HepG2 (cell line): Measurements from ENCODE around the gene CLIC1. TPM values are rescaled to one million over a fixed set of nuclear protein-coding genes. Genes with fewer than 3 reads are reported as not detected.
A peak's percentile ranks its signal among the peaks of the same experiment; 100 is the strongest.

Source experiments
- CREM ChIP-seq, 2 experiments: sonication (generic) in 1 of 2; formaldehyde crosslinking in 1 of 2; IDR thresholded peaks; 2 replicates each; pipeline versions ENCODE4 v1.4.0 to v1.6.1; 2016 to 2020; ENCODE audit warnings: antibody characterized with exemption in 1 of 2, mild to moderate bottlenecking in 1 of 2, missing genetic modification reagents in 1 of 2
- FOSL1 ChIP-seq: sonication (generic); formaldehyde crosslinking; IDR thresholded peaks from 2 replicates; pipeline ENCODE4 v1.9.0; 2021; ENCODE audit warnings: missing genetic modification reagents, borderline replicate concordance
- FOXP4 ChIP-seq: sonication (generic); formaldehyde crosslinking; IDR thresholded peaks from 2 replicates; pipeline ENCODE4 v1.4.0; 2020; ENCODE audit warnings: missing genetic modification reagents
- MTF2 ChIP-seq: sonication (generic); formaldehyde crosslinking; IDR thresholded peaks from 2 replicates; pipeline ENCODE4 v1.5.0; 2020; ENCODE audit warnings: missing genetic modification reagents, borderline replicate concordance
- NBN ChIP-seq: fragments of 450-650 bp; conservative IDR thresholded peaks from 2 replicates; pipeline ENCODE4 v1.6.1; 2017
- NCOA5 ChIP-seq: sonication (generic); formaldehyde crosslinking; IDR thresholded peaks from 2 replicates; pipeline ENCODE4 v1.4.0; 2020; ENCODE audit warnings: missing genetic modification reagents
- RFX3 ChIP-seq: IDR thresholded peaks from 2 replicates; pipeline ENCODE4 v1.6.1; 2016; ENCODE audit warnings: missing biosample characterization, missing genetic modification reagents
- YEATS4 ChIP-seq: sonication (generic); formaldehyde crosslinking; IDR thresholded peaks from 2 replicates; pipeline ENCODE4 v1.4.0; 2020; ENCODE audit warnings: missing genetic modification reagents, borderline replicate concordance
- ZBTB46 ChIP-seq: sonication (generic); formaldehyde crosslinking; IDR thresholded peaks from 2 replicates; pipeline ENCODE4 v1.4.0; 2020; ENCODE audit warnings: mild to moderate bottlenecking, missing genetic modification reagents, borderline replicate concordance
- ZNF792 ChIP-seq: IDR thresholded peaks from 2 replicates; pipeline ENCODE4 v1.6.1; 2016
- ZNF878 ChIP-seq: sonication (generic); formaldehyde crosslinking; IDR thresholded peaks from 2 replicates; pipeline ENCODE4 v1.8.1; 2023; ENCODE audit warnings: mild to moderate bottlenecking, missing genetic modification reagents, moderate library complexity
- polyA plus RNA-seq, 8 experiments: library from polyadenylated mRNA; depleted of rRNA in 3 of 8; stranded (reverse) in 7 of 8; unstranded in 1 of 8; fragments of >200 nt; fragmentation: Illumina TruSeq in 4 of 8; extraction: Trizol in 4 of 8; gene quantifications; 2 replicates each; pipeline versions ENCODE4 v1.2.1 to v1.2.3, GENCODE V29; 2011 to 2016; ENCODE audit warnings: low read depth in 4 of 8, missing spikeins in 1 of 8, mixed read lengths in 1 of 8; ENCODE audit not compliant: insufficient read depth in 1 of 8
- total RNA-seq, 5 experiments: library from RNA; depleted of rRNA; stranded (reverse); fragments of >200 nt; fragmentation: Illumina TruSeq; extraction: Trizol; gene quantifications; 2 replicates each; pipeline ENCODE4 v1.2.3, GENCODE V29; 2016; ENCODE audit warnings: low read depth in 1 of 5
- TF ChIP-seq, protein P1 (sequence below): sonication (generic); formaldehyde crosslinking; IDR thresholded peaks from 2 replicates; pipeline ENCODE4 v1.4.0; 2020; ENCODE audit warnings: missing genetic modification reagents, borderline replicate concordance
- TF ChIP-seq, protein P2 (sequence below): sonication (generic); formaldehyde crosslinking; conservative IDR thresholded peaks from 2 replicates; pipeline ENCODE4 v1.4.0; 2020; ENCODE audit warnings: mild to moderate bottlenecking, missing genetic modification reagents, moderate library complexity
- TF ChIP-seq, protein P3 (sequence below): sonication (generic); formaldehyde crosslinking; IDR thresholded peaks from 2 replicates; pipeline ENCODE4 v1.4.0; 2020; ENCODE audit warnings: mild to moderate bottlenecking, missing genetic modification reagents

The CLIC1 gene
- total and polyA plus RNA-seq, 2 of the 13 experiments (the other 11 are each of a cell fraction or from before 2014, with no cell fraction given): 602 to 891 TPM

GRCh38 chr6:31739639-31740396 is 3.5 kb upstream of the CLIC1 start, which contains the start of gene MSH5 (continued):
- no peak for TF ChIP-seq NBN
- TF ChIP-seq ZNF878 (CRISPR knock-in tag): peak; percentile 100
- TF ChIP-seq, protein P1, sequence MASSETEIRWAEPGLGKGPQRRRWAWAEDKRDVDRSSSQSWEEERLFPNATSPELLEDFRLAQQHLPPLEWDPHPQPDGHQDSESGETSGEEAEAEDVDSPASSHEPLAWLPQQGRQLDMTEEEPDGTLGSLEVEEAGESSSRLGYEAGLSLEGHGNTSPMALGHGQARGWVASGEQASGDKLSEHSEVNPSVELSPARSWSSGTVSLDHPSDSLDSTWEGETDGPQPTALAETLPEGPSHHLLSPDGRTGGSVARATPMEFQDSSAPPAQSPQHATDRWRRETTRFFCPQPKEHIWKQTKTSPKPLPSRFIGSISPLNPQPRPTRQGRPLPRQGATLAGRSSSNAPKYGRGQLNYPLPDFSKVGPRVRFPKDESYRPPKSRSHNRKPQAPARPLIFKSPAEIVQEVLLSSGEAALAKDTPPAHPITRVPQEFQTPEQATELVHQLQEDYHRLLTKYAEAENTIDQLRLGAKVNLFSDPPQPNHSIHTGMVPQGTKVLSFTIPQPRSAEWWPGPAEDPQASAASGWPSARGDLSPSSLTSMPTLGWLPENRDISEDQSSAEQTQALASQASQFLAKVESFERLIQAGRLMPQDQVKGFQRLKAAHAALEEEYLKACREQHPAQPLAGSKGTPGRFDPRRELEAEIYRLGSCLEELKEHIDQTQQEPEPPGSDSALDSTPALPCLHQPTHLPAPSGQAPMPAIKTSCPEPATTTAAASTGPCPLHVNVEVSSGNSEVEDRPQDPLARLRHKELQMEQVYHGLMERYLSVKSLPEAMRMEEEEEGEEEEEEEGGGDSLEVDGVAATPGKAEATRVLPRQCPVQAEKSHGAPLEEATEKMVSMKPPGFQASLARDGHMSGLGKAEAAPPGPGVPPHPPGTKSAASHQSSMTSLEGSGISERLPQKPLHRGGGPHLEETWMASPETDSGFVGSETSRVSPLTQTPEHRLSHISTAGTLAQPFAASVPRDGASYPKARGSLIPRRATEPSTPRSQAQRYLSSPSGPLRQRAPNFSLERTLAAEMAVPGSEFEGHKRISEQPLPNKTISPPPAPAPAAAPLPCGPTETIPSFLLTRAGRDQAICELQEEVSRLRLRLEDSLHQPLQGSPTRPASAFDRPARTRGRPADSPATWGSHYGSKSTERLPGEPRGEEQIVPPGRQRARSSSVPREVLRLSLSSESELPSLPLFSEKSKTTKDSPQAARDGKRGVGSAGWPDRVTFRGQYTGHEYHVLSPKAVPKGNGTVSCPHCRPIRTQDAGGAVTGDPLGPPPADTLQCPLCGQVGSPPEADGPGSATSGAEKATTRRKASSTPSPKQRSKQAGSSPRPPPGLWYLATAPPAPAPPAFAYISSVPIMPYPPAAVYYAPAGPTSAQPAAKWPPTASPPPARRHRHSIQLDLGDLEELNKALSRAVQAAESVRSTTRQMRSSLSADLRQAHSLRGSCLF (CRISPR knock-in tag): peak; percentile 97
- TF ChIP-seq ZBTB46 (CRISPR knock-in tag): peak; percentile 58; the same call in 1 of the 2 replicates
- no peak for TF ChIP-seq MTF2 (CRISPR knock-in tag)
- TF ChIP-seq FOSL1: no peak
- TF ChIP-seq, protein P2, sequence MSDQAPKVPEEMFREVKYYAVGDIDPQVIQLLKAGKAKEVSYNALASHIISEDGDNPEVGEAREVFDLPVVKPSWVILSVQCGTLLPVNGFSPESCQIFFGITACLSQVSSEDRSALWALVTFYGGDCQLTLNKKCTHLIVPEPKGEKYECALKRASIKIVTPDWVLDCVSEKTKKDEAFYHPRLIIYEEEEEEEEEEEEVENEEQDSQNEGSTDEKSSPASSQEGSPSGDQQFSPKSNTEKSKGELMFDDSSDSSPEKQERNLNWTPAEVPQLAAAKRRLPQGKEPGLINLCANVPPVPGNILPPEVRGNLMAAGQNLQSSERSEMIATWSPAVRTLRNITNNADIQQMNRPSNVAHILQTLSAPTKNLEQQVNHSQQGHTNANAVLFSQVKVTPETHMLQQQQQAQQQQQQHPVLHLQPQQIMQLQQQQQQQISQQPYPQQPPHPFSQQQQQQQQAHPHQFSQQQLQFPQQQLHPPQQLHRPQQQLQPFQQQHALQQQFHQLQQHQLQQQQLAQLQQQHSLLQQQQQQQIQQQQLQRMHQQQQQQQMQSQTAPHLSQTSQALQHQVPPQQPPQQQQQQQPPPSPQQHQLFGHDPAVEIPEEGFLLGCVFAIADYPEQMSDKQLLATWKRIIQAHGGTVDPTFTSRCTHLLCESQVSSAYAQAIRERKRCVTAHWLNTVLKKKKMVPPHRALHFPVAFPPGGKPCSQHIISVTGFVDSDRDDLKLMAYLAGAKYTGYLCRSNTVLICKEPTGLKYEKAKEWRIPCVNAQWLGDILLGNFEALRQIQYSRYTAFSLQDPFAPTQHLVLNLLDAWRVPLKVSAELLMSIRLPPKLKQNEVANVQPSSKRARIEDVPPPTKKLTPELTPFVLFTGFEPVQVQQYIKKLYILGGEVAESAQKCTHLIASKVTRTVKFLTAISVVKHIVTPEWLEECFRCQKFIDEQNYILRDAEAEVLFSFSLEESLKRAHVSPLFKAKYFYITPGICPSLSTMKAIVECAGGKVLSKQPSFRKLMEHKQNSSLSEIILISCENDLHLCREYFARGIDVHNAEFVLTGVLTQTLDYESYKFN (CRISPR knock-in tag): peak; percentile 95
- TF ChIP-seq RFX3 (CRISPR knock-in tag): peak; percentile 93
- TF ChIP-seq, protein P3, sequence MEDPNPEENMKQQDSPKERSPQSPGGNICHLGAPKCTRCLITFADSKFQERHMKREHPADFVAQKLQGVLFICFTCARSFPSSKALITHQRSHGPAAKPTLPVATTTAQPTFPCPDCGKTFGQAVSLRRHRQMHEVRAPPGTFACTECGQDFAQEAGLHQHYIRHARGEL (CRISPR knock-in tag): peak; percentile 90; the same call in 1 of the 2 replicates
- TF ChIP-seq FOXP4 (CRISPR knock-in tag): peak; percentile 82
- peak; percentile 52 for TF ChIP-seq CREM (IDR thresholded peaks at IDR 0.05)
- TF ChIP-seq CREM (CRISPR knock-in tag; IDR thresholded peaks at IDR 0.05): no peak
- peak; percentile 93 for TF ChIP-seq ZNF792 (CRISPR knock-in tag)
- no peak for TF ChIP-seq NCOA5 (CRISPR knock-in tag)
- peak; percentile 94 for TF ChIP-seq YEATS4 (CRISPR knock-in tag)
